ENCODE data around the gene DGKQ. TPM values are rescaled to one million over a fixed set of nuclear protein-coding genes. Genes with fewer than 3 reads are reported as not detected.

Gene DGKQ
- total RNA-seq, 2 experiments from 2014 or later, result 17.6 to 19.2 TPM

GRCh38 chr4:968221-968620 lies 5.1 kb downstream of the DGKQ start:
- intact Hi-C loops (cut with DNase I, micrococcal nuclease), result no loop called here
- no peak for DNase-seq

DNA sequence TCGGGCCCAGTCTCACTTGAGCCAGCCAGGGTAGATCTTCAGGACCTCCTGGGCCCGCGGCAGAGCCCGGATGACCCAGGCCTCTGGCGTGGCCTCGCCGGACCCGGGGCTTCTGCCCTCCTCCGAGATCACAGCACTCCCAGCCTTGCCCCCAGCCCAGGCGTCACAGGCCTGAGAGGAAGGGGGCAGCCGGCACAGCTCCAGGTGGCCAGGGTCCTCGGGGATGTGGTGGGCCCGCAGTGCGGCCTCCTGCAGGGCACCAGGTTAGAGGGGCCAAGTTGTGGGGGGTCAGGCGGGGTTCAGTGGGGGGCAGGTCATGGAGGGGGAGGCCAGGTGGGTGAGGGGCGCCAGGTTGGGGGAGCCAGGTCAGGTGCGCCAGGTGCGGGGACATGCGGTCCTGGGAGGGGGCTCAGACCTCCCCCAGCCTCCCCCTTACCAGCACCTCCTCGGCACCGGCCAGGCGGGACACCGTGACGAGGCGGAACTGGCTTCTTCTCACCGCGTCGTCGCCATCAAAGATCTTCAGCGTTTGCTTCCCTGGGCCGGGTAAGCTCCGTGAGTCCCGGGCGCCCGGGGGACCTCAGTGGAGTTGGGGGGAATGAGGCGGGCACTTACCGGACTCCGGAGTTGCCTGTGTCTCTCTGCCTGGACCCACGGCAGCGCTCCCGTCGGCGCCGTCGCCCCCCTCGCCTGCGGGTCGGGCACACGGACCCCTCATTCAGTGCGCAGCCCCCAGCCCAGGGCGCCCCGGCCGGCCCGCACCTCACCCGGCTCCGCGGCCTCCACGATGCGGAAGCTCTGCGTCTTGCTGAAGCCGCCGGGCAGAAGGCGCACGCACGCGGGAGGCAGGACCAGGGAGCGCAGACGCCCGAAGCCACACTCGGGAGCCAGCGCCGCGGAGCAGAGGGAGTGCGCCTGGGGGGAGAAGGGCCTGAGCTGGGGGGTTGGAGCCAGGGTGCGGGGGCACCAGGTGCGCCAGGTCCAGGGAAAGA lies 6.0 kb downstream of the DGKQ start:
- H3K9me3 ChIP-seq (ENCODE audit: control insufficient read depth in 1 of 2, insufficient read depth in 1 of 2, low read length in 2 of 2), result peaks cover 0 to 4% of the 10 kb centered on the region in 2 experiments
- DNase-seq (peak in 1 of 14 experiments; percentile 32), ATAC-seq (ENCODE audit: poor library complexity) (no peak)
- ChIA-PET CTCF (no interaction called here), POLR2A (no interaction called here)
- no peak overlapping the region for H3K4me3 Mint-ChIP-seq
- peaks cover 0 to 2% of the 10 kb centered on the region in 2 experiments for H3K27me3 ChIP-seq (ENCODE audit: control insufficient read depth in 1 of 2, insufficient read depth in 2 of 2, low read length in 2 of 2)
- no peaks in the 10 kb centered on the region for H3K9me3 Mint-ChIP-seq
- intact Hi-C loops (cut with DNase I, micrococcal nuclease), result no loop called here
- no peak overlapping the region for H3K27ac Mint-ChIP-seq
- no peaks in the 10 kb centered on the region for H3K27me3 Mint-ChIP-seq
- peaks cover 10% of the 10 kb centered on the region for H3K36me3 Mint-ChIP-seq (ENCODE audit: low read depth)
- no peak overlapping the region for H3K4me3 ChIP-seq (ENCODE audit: low read length)
- H3K36me3 ChIP-seq (ENCODE audit: insufficient read depth, low read length), result peaks cover 6% of the 10 kb centered on the region
- peaks cover 30% of the 10 kb centered on the region for H3K4me1 ChIP-seq (ENCODE audit: insufficient read depth, low read length)
- TF ChIP-seq CTCF (IDR thresholded peaks at IDR 0.05), result no peak
- H3K27ac ChIP-seq (ENCODE audit: low read depth in 1 of 2, low read length in 2 of 2), result no peak overlapping the region
- no peaks in the 10 kb centered on the region for H3K4me1 Mint-ChIP-seq (ENCODE audit: low read depth)

More at GRCh38 chr4:968221-968620, 5.1 kb downstream of the DGKQ start:
- no peak overlapping the region for H3K27ac Mint-ChIP-seq
- no peak for TF ChIP-seq CTCF (IDR thresholded peaks at IDR 0.05)
- no peak overlapping the region for H3K4me3 Mint-ChIP-seq
- no peaks in the 10 kb centered on the region for H3K4me1 Mint-ChIP-seq (ENCODE audit: low read depth)
- Histone ChIP-seq H3K9me3 (ENCODE audit: control insufficient read depth in 1 of 2, insufficient read depth in 1 of 2, low read length in 2 of 2) (peaks cover 0 to 4% of the 10 kb centered on the region in 2 experiments), H3K4me1 (ENCODE audit: insufficient read depth, low read length) (peaks cover 34% of the 10 kb centered on the region), H3K27ac (ENCODE audit: low read depth in 1 of 2, low read length in 2 of 2) (no peak overlapping the region), H3K36me3 (ENCODE audit: insufficient read depth, low read length) (no peaks in the 10 kb centered on the region), H3K4me3 (ENCODE audit: low read length) (no peak overlapping the region), H3K27me3 (ENCODE audit: control insufficient read depth in 1 of 2, insufficient read depth in 2 of 2, low read length in 2 of 2) (peaks cover 0 to 2% of the 10 kb centered on the region in 2 experiments)
- ChIA-PET CTCF (no interaction called here), POLR2A (no interaction called here)
- no peaks in the 10 kb centered on the region for H3K27me3 Mint-ChIP-seq
- peaks cover 10% of the 10 kb centered on the region for H3K36me3 Mint-ChIP-seq (ENCODE audit: low read depth)
- ATAC-seq (ENCODE audit: poor library complexity), result no peak
- H3K9me3 Mint-ChIP-seq, result no peaks in the 10 kb centered on the region

- H3K9me3 Mint-ChIP-seq, result no peaks in the 10 kb centered on the region
- H3K4me3 Mint-ChIP-seq, result no peak overlapping the region
- Histone ChIP-seq H3K9me3 (ENCODE audit: control insufficient read depth in 1 of 2, insufficient read depth in 1 of 2, low read length in 2 of 2) (peaks cover 0 to 4% of the 10 kb centered on the region in 2 experiments), H3K36me3 (ENCODE audit: insufficient read depth, low read length) (peaks cover 13% of the 10 kb centered on the region), H3K27me3 (ENCODE audit: control insufficient read depth in 1 of 2, insufficient read depth in 2 of 2, low read length in 2 of 2) (peaks cover 0 to 2% of the 10 kb centered on the region in 2 experiments), H3K4me3 (ENCODE audit: low read length) (no peak overlapping the region), H3K4me1 (ENCODE audit: insufficient read depth, low read length) (peaks cover 20% of the 10 kb centered on the region), H3K27ac (ENCODE audit: low read depth in 1 of 2, low read length in 2 of 2) (no peak overlapping the region)
- intact Hi-C loops (cut with DNase I, micrococcal nuclease), result no loop called here
- no peaks in the 10 kb centered on the region for H3K4me1 Mint-ChIP-seq (ENCODE audit: low read depth)
- DNase-seq (no peak), ATAC-seq (ENCODE audit: poor library complexity) (no peak)
- ChIA-PET CTCF (no interaction called here), POLR2A (no interaction called here)
- TF ChIP-seq CTCF (IDR thresholded peaks at IDR 0.05), result no peak
- H3K27me3 Mint-ChIP-seq, result no peaks in the 10 kb centered on the region
- H3K36me3 Mint-ChIP-seq (ENCODE audit: low read depth), result peaks cover 13% of the 10 kb centered on the region
- H3K27ac Mint-ChIP-seq, result no peak overlapping the region
Observed at GRCh38 chr4:966266-967112, 6.9 kb downstream of the DGKQ start.
